Endothelial cell of umbilical vein (primary cell): ENCODE results near the gene FBXO21.

Source experiments
- CTCF ChIP-seq, 2 donors: IDR thresholded peaks; 1 replicate in 1 of 2; 2 replicates in 1 of 2; pipeline ENCODE4 v1.5.1; 2011; ENCODE audit warnings: low read length in 2 of 2, mild to moderate bottlenecking in 2 of 2, moderate library complexity in 2 of 2, control low read depth in 1 of 2, inconsistent platforms in 1 of 2, low read depth in 1 of 2; ENCODE audit not compliant: insufficient read depth in 1 of 2; ENCODE audit errors: extremely low read depth in 1 of 2
- POLR2A ChIP-seq: IDR thresholded peaks from 2 replicates; pipeline ENCODE4 v1.6.1; 2012; ENCODE audit warnings: low read depth, mild to moderate bottlenecking, control low read depth, low read length

- TF ChIP-seq CTCF (IDR thresholded peaks at IDR 0.05; ENCODE audit: extremely low read depth in 1 of 2, insufficient read depth in 1 of 2, low read depth in 1 of 2, low read length in 2 of 2) (no peak), POLR2A (no peak)
These were observed 20.1 kb upstream of the FBXO21 start for GRCh38 chr12:117210266-117210918.
